ENCODE data around the gene OR6J1. TPM values are rescaled to one million over a fixed set of nuclear protein-coding genes. Genes with fewer than 3 reads are reported as not detected.

OR6J1 gene
- total and polyA plus RNA-seq, 2 of the 13 experiments (the other 11 are each of a cell fraction or from before 2014, with no cell fraction given), result not detected

- TF ChIP-seq ZNF280B (CRISPR knock-in tag; IDR thresholded peaks at IDR 0.05; ENCODE audit: borderline replicate concordance) (peak; percentile 95), ISX (CRISPR knock-in tag; conservative IDR thresholded peaks at IDR 0.05) (peak; percentile 6; the same call in 1 of the 2 replicates), FOXK2 (IDR thresholded peaks at IDR 0.05) (peak; percentile 88), ZNF790 (CRISPR knock-in tag; IDR thresholded peaks at IDR 0.05; ENCODE audit: borderline replicate concordance) (0 out of 2 replicates have a peak, but pooled peaks have one; percentile 45), ZNF639 (CRISPR knock-in tag; conservative IDR thresholded peaks at IDR 0.05) (peak; percentile 23; the same call in 1 of the 2 replicates), ZNF235 (CRISPR knock-in tag; IDR thresholded peaks at IDR 0.05; ENCODE audit: borderline replicate concordance) (no peak), ZNF557 (CRISPR knock-in tag; IDR thresholded peaks at IDR 0.05) (no peak)
Observed at GRCh38 chr14:22589096-22589839, 54.9 kb downstream of the OR6J1 start, which contains the start of gene DAD1 (continued).

DNA sequence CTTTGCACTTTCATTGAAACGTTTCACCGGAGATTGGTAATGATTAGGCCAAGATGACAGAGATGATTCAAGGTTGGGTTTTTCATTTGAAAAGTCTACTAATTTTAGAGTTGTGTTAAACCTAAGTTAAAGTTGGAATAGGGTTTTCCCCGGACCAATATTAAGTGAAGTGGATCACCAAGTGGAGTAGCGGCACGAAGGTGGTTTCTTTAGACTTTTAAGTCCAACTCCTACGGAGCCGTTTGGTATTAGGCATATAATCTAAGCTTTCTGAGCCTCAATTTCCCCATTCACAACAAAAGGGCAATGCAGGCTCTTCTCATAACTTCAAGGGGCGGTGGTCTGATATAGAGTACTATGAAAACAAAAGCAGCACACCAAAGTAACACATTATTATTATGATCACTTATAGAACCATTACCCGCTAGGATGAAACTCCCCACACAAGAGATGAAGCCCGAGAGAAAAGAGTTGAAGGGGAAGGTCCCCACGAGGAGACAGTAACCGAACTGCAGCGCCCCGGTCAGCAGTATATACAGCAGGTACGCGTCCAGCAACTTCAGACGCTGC lies 55.5 kb downstream of the OR6J1 start:
- DNase-seq (ENCODE audit: low spot score), result no peak
- TSS peak; percentile 81 for BruUV-seq (replicated peaks)
- Histone ChIP-seq H4K20me1 (ENCODE audit: insufficient read depth, low read length) (no peaks in the 10 kb centered on the region), H3K9me3 (ENCODE audit: low read length) (no peaks in the 10 kb centered on the region), H3K27me3 (ENCODE audit: control insufficient read depth in 1 of 2, insufficient read depth in 2 of 2, low read length in 2 of 2) (peaks cover 0 to 16% of the 10 kb centered on the region in 2 experiments; a peak in 2 of 5 replicates), H3K4me1 (ENCODE audit: insufficient read depth, low read length) (peaks cover 56% of the 10 kb centered on the region), H3K36me3 (replicated peaks in 1 of 2; ENCODE audit: control insufficient read depth in 1 of 2, insufficient read depth in 2 of 2, low read length in 2 of 2) (peaks cover 3 to 14% of the 10 kb centered on the region in 2 experiments), H3K79me2 (ENCODE audit: insufficient read depth, low read length) (peaks cover 48% of the 10 kb centered on the region), H2AFZ (ENCODE audit: low read length) (peak overlapping the region; percentile 48), H3K4me2 (ENCODE audit: low read depth, low read length) (peak overlapping the region; percentile 84), H3K9ac (ENCODE audit: insufficient read depth, low read depth, low read length) (peak overlapping the region; percentile 90), H3K4me3 (replicated peaks in 1 of 3; ENCODE audit: insufficient read depth in 1 of 3, low read depth in 2 of 3, low read length in 3 of 3) (peak overlapping the region; percentile 85 to 92 (median 86)), H3K27ac (ENCODE audit: extremely low read length, insufficient read depth, low read length) (peak overlapping the region; percentile 72)
- ChIA-PET POLR2A (interaction anchor here (0.8 to 4.0 kb wide), 36 partner anchors 11 to 1853 kb away, joined by 3 to 139 read pairs (median 6); partner anchors contain the start of genes ABHD4, ACIN1, C14orf119 and HAUS4), CTCF (ENCODE audit: low intra/inter-chr PET ratio, low total read pairs) (interaction anchor here (2.3 to 2.8 kb wide), 2 partner anchors 19 to 32 kb away, joined by 16 to 21 read pairs; no protein-coding TSS in a partner anchor)
- ATAC-seq, result no peak
- intact Hi-C loops (cut with micrococcal nuclease; ENCODE audit: unreplicated experiment), result loop anchor here (1.0 to 10.0 kb wide), 5 partner anchors 10 to 1856 kb away; partner anchors contain the start of genes ABHD4 and SDR39U1
- FAIRE-seq, result no peak
- WGBS (ENCODE audit: low lambda C conversion rate), result under 1% methylated on average over 17 of the region's 17 CpGs
- in situ Hi-C loops (cut with HindIII; ENCODE audit: extremely low pct_ligation_motif_present, low pct_unique_long_range_greater_than_20kb), result loop anchor here (25.0 kb wide), 1 partner anchor 1524 kb away; the partner anchor contains the start of genes DCAF11 and NRL
- TF ChIP-seq ASH2L (IDR thresholded peaks at IDR 0.05; ENCODE audit: insufficient read length, low read depth, low read length) (no peak), AHR (CRISPR knock-in tag; IDR thresholded peaks at IDR 0.05) (no peak), CEBPB (IDR thresholded peaks at IDR 0.05; ENCODE audit: borderline replicate concordance, low read depth, low read length) (no peak), HNRNPUL1 (IDR thresholded peaks at IDR 0.05; ENCODE audit: low read depth, low read length) (no peak), HOXA3 (CRISPR knock-in tag; IDR thresholded peaks at IDR 0.05) (no peak)
- TF ChIP-seq, protein P1, sequence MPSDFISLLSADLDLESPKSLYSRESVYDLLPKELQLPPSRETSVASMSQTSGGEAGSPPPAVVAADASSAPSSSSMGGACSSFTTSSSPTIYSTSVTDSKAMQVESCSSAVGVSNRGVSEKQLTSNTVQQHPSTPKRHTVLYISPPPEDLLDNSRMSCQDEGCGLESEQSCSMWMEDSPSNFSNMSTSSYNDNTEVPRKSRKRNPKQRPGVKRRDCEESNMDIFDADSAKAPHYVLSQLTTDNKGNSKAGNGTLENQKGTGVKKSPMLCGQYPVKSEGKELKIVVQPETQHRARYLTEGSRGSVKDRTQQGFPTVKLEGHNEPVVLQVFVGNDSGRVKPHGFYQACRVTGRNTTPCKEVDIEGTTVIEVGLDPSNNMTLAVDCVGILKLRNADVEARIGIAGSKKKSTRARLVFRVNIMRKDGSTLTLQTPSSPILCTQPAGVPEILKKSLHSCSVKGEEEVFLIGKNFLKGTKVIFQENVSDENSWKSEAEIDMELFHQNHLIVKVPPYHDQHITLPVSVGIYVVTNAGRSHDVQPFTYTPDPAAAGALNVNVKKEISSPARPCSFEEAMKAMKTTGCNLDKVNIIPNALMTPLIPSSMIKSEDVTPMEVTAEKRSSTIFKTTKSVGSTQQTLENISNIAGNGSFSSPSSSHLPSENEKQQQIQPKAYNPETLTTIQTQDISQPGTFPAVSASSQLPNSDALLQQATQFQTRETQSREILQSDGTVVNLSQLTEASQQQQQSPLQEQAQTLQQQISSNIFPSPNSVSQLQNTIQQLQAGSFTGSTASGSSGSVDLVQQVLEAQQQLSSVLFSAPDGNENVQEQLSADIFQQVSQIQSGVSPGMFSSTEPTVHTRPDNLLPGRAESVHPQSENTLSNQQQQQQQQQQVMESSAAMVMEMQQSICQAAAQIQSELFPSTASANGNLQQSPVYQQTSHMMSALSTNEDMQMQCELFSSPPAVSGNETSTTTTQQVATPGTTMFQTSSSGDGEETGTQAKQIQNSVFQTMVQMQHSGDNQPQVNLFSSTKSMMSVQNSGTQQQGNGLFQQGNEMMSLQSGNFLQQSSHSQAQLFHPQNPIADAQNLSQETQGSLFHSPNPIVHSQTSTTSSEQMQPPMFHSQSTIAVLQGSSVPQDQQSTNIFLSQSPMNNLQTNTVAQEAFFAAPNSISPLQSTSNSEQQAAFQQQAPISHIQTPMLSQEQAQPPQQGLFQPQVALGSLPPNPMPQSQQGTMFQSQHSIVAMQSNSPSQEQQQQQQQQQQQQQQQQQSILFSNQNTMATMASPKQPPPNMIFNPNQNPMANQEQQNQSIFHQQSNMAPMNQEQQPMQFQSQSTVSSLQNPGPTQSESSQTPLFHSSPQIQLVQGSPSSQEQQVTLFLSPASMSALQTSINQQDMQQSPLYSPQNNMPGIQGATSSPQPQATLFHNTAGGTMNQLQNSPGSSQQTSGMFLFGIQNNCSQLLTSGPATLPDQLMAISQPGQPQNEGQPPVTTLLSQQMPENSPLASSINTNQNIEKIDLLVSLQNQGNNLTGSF (CRISPR knock-in tag; IDR thresholded peaks at IDR 0.05), result 0 out of 2 replicates have a peak, but pooled peaks have one; percentile 30
